BJ (cell line): ENCODE measurements around the gene TMEM204. TPM values are rescaled to one million over a fixed set of nuclear protein-coding genes. Genes with fewer than 3 reads are reported as not detected.

Experiments
- CTCF ChIA-PET: fragments of 350-600 bp; formaldehyde crosslinking; extraction: SDS; loops from one replicate; lab custom pipeline; 2021; ENCODE audit warnings: antibody characterized with exemption, inconsistent platforms; lab: Yijun Ruan, JAX
- POLR2A ChIA-PET: fragments of 300-600 bp; sonication (Branson Sonifier 250); formaldehyde crosslinking; extraction: SDS; loops from one replicate; lab custom pipeline; 2021; ENCODE audit warnings: antibody characterized with exemption; lab: Charles Lee
- DNase-seq: peaks from one replicate; pipeline ENCODE4 v3.0.0-alpha.2; 2011; ENCODE audit warnings: low read depth
- H3K27me3 ChIP-seq: 2 replicates; pipeline ENCODE4 v1.6.0; 2011; ENCODE audit warnings: low read length; ENCODE audit not compliant: control insufficient read depth, insufficient read depth
- H3K36me3 ChIP-seq: 2 replicates; pipeline ENCODE4 v1.5.1; 2011; ENCODE audit warnings: low read length; ENCODE audit not compliant: control insufficient read depth, insufficient read depth
- H3K4me3 ChIP-seq: 2 replicates; pipeline ENCODE4 v1.5.1; 2011; ENCODE audit warnings: low read depth, mild to moderate bottlenecking, control low read depth, low read length
- polyA plus RNA-seq: library from polyadenylated mRNA; depleted of rRNA; stranded (reverse); fragments of >200 nt; gene quantifications from 2 replicates; pipeline ENCODE4 v1.2.3, GENCODE V29; 2011
- TF ChIP-seq, protein P1 (sequence below): IDR thresholded peaks from 2 replicates; pipeline ENCODE4 v1.5.1; 2011; ENCODE audit warnings: low read depth, mild to moderate bottlenecking, control low read depth, inconsistent platforms, low read length, moderate library complexity; ENCODE audit not compliant: insufficient read depth

TMEM204 gene
- polyA plus RNA-seq, 1 experiment: 81.9 TPM

DNA sequence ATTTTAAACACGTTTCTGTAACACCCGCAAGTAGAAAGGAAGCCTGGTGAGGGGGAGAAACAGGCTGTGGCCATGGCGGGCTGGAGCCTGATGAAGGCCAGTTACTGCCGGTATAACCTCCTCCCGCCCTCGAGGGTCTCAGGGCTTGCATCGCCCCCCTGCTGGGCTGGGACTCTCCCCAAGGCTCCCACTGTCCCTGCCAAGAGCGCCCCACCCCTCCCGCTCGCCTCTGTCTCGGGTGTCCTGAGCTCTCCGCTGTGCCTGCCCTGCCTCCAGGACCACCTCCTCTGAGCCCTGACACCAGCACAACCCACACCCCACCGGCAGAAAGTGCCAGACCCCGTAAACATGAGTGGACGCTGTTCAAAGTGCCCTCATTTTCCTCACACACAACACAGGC, 18.7 kb downstream of the TMEM204 start:
- POLR2A ChIA-PET: no interaction called here
- Histone ChIP-seq H3K4me3 (no peak overlapping the region), H3K36me3 (peaks cover 35% of the 10 kb centered on the region), H3K27me3 (no peaks in the 10 kb centered on the region)
- TF ChIP-seq, protein P1, sequence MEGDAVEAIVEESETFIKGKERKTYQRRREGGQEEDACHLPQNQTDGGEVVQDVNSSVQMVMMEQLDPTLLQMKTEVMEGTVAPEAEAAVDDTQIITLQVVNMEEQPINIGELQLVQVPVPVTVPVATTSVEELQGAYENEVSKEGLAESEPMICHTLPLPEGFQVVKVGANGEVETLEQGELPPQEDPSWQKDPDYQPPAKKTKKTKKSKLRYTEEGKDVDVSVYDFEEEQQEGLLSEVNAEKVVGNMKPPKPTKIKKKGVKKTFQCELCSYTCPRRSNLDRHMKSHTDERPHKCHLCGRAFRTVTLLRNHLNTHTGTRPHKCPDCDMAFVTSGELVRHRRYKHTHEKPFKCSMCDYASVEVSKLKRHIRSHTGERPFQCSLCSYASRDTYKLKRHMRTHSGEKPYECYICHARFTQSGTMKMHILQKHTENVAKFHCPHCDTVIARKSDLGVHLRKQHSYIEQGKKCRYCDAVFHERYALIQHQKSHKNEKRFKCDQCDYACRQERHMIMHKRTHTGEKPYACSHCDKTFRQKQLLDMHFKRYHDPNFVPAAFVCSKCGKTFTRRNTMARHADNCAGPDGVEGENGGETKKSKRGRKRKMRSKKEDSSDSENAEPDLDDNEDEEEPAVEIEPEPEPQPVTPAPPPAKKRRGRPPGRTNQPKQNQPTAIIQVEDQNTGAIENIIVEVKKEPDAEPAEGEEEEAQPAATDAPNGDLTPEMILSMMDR: no peak
- no peak for DNase-seq
- CTCF ChIA-PET: no interaction called here

DNA sequence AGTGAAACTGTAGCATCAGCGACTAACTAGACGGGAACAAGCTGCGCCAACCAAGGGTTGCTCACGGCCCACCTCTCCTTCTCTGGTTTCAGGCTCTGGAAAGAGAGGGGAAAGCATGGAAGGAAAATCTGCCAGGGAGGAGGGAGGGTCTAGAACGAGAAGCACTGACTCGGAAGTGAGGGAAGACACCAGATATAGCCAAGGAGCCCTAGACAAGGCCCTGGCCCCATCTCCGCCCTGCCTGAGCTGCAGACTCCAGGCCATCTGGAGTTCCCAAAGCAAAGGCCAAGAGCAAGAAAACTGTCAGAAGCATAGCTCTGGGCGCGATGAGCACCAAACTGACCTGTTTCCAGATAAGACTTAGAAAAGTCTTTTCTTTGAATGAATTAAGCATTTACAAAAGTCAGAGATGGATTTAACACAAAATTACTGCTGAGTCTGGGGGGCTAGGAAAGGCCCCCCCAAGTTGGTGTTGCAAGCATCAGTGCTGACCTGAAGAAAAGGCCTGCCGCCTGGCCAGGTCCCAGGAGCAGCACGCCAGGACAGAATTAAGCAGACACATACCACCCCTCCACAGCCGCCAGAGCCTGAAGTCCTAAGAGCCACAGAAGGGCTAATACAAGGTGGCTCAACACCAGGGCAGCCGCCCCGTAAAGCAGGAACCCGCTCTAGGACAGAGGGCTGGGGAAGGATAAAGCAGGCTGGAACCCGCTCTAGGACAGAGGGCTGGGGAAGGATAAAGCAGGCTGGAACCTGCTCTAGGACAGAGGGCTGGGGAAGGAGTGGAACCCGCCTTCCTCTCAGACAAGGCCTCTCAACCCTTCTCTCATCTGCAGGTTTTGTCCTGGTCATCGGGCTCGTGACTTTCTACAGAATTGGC, 20.7 kb downstream of the TMEM204 start:
- TF ChIP-seq, protein P1: no peak
- H3K27me3 ChIP-seq: no peaks in the 10 kb centered on the region
- no peak for DNase-seq
- no peak overlapping the region for H3K4me3 ChIP-seq
- peaks cover 29% of the 10 kb centered on the region for H3K36me3 ChIP-seq
- CTCF ChIA-PET: interaction anchor here (0.7 kb wide), 1 partner anchor 19 kb away, joined by 3 read pairs; no protein-coding TSS in a partner anchor
- POLR2A ChIA-PET: no interaction called here

DNA sequence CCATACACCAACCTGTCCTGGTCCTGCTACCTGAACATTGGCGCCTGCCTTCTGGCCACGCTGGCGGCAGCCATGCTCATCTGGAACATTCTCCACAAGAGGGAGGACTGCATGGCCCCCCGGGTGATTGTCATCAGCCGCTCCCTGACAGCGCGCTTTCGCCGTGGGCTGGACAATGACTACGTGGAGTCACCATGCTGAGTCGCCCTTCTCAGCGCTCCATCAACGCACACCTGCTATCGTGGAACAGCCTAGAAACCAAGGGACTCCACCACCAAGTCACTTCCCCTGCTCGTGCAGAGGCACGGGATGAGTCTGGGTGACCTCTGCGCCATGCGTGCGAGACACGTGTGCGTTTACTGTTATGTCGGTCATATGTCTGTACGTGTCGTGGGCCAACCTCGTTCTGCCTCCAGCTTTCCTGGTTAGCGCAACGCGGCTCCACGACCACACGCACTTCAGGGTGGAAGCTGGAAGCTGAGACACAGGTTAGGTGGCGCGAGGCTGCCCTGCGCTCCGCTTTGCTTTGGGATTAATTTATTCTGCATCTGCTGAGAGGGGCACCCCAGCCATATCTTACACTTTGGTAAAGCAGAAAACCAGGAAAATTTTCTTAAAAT, 21.5 kb downstream of the TMEM204 start:
- Histone ChIP-seq H3K27me3 (no peaks in the 10 kb centered on the region), H3K36me3 (peaks cover 27% of the 10 kb centered on the region), H3K4me3 (no peak overlapping the region)
- TF ChIP-seq, protein P1: no peak
- ChIA-PET POLR2A (no interaction called here), CTCF (no interaction called here)
- no peak for DNase-seq

DNA sequence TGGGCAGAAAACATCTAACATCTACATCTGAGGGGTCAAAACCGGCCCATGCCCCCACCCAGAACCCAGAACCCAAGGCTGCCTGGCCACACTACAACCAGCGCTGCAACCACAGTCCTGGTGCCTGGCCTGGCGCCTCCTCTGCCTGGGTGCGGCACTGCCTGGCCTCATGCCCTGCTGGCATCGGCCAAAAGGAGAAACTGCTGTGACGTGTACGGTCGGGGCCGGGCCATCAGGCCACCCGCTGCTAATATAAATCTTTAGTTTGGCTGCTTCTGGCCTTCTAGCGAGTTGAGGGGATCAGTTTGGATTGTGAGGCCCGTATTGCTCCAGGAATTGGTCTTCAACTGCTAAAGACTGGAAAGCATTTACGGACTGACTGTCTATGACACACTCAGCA, 22.8 kb downstream of the TMEM204 start:
- TF ChIP-seq, protein P1: no peak
- Histone ChIP-seq H3K27me3 (no peaks in the 10 kb centered on the region), H3K4me3 (no peak overlapping the region), H3K36me3 (peaks cover 30% of the 10 kb centered on the region)
- ChIA-PET CTCF (no interaction called here), POLR2A (no interaction called here)
- no peak for DNase-seq

DNA sequence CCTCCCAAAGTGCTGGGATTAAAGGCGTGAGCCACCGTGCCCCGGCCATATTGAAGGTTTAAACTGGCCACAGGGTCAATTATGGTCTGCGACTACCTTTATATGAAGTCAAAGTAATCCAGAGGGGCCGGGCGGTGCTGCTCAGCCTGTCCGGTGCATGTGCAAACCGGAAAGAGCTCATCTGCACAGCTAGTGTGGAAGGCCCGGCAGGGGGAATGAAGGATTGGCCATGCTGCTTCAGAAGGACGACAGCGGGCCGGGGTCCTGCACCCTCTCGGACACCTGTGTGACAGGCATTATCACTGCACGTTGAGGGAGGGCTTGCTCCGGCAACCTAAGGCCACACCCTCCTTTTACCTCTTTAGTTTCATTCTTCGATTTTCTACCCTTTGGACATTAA, 23.6 kb downstream of the TMEM204 start:
- H3K27me3 ChIP-seq: no peaks in the 10 kb centered on the region
- ChIA-PET POLR2A (no interaction called here), CTCF (no interaction called here)
- TF ChIP-seq, protein P1: no peak
- DNase-seq: no peak
- no peak overlapping the region for H3K4me3 ChIP-seq
- H3K36me3 ChIP-seq: peaks cover 24% of the 10 kb centered on the region
